ENCODE results near the gene MAP3K13.

GRCh38 chr3:185330644-185331043 lies 32.3 kb upstream of the MAP3K13 start:
- no peak for TF ChIP-seq POLR2AphosphoS5 (IDR thresholded peaks at IDR 0.05; ENCODE audit: low read depth, low read length)
- TF ChIP-seq TAF1 (IDR thresholded peaks at IDR 0.05; ENCODE audit: borderline replicate concordance, low read depth, low read length): no peak

All from GM12892 (cell line).